HepG2 (cell line): Measurements from ENCODE around the gene CYP2W1. TPM values are rescaled to one million over a fixed set of nuclear protein-coding genes. Genes with fewer than 3 reads are reported as not detected.

Experiments
- ARID2 ChIP-seq: sonication (generic); formaldehyde crosslinking; IDR thresholded peaks from 2 replicates; pipeline ENCODE4 v1.8.1; 2022; ENCODE audit warnings: mild to moderate bottlenecking, missing genetic modification reagents, borderline replicate concordance
- ATAD3A ChIP-seq: sonication (generic); formaldehyde crosslinking; IDR thresholded peaks from 2 replicates; pipeline ENCODE4 v1.4.0; 2020; ENCODE audit warnings: missing genetic modification reagents
- ATF7 ChIP-seq, 2 experiments: fragments of 450-650 bp in 1 of 2; sonication (generic) in 1 of 2; formaldehyde crosslinking in 1 of 2; IDR thresholded peaks; 2 replicates each; pipeline versions ENCODE4 v1.4.0 to v1.6.1; 2016 to 2020; ENCODE audit warnings: antibody characterized with exemption in 1 of 2, mild to moderate bottlenecking in 1 of 2, missing genetic modification reagents in 1 of 2
- ELF4 ChIP-seq: sonication (generic); formaldehyde crosslinking; IDR thresholded peaks from 2 replicates; pipeline ENCODE4 v1.5.0; 2020; ENCODE audit warnings: missing genetic modification reagents, mild to moderate bottlenecking, moderate library complexity, borderline replicate concordance
- LCORL ChIP-seq, 2 experiments: fragments of 450-650 bp in 1 of 2; sonication (generic) in 1 of 2; formaldehyde crosslinking in 1 of 2; IDR thresholded peaks; 2 replicates each; pipeline versions ENCODE4 v1.5.0 to v1.6.1; 2017 to 2020; ENCODE audit warnings: antibody characterized with exemption in 1 of 2, missing genetic modification reagents in 1 of 2
- MXD4 ChIP-seq: IDR thresholded peaks from 2 replicates; pipeline ENCODE4 v1.6.1; 2016; ENCODE audit warnings: mild to moderate bottlenecking, missing biosample characterization, missing genetic modification reagents
- RBAK ChIP-seq: sonication (generic); formaldehyde crosslinking; IDR thresholded peaks from 2 replicates; pipeline ENCODE4 v1.5.1; 2020; ENCODE audit warnings: mild to moderate bottlenecking, missing genetic modification reagents
- TARDBP ChIP-seq: sonication (generic); formaldehyde crosslinking; IDR thresholded peaks from 2 replicates; pipeline ENCODE4 v1.8.0; 2022; ENCODE audit warnings: mild to moderate bottlenecking, missing genetic modification reagents
- ZMAT3 ChIP-seq: sonication (generic); formaldehyde crosslinking; conservative IDR thresholded peaks from 2 replicates; pipeline ENCODE4 v1.7.0; 2021; ENCODE audit warnings: missing genetic modification reagents
- ZNF33B ChIP-seq: sonication (generic); formaldehyde crosslinking; IDR thresholded peaks from 2 replicates; pipeline ENCODE4 v1.5.1; 2020; ENCODE audit warnings: mild to moderate bottlenecking, missing genetic modification reagents
- polyA plus RNA-seq, 8 experiments: library from polyadenylated mRNA; depleted of rRNA in 3 of 8; stranded (reverse) in 7 of 8; unstranded in 1 of 8; fragments of >200 nt; fragmentation: Illumina TruSeq in 4 of 8; extraction: Trizol in 4 of 8; gene quantifications; 2 replicates each; pipeline versions ENCODE4 v1.2.1 to v1.2.3, GENCODE V29; 2011 to 2016; ENCODE audit warnings: low read depth in 4 of 8, missing spikeins in 1 of 8, mixed read lengths in 1 of 8; ENCODE audit not compliant: insufficient read depth in 1 of 8
- total RNA-seq, 5 experiments: library from RNA; depleted of rRNA; stranded (reverse); fragments of >200 nt; fragmentation: Illumina TruSeq; extraction: Trizol; gene quantifications; 2 replicates each; pipeline ENCODE4 v1.2.3, GENCODE V29; 2016; ENCODE audit warnings: low read depth in 1 of 5
- TF ChIP-seq, protein P1 (sequence below), 2 experiments: fragments of 450-650 bp in 1 of 2; sonication (generic) in 1 of 2; formaldehyde crosslinking in 1 of 2; IDR thresholded peaks; 2 replicates each; pipeline versions ENCODE4 v1.6.1 to v1.8.0; 2016 to 2022; ENCODE audit warnings: antibody characterized with exemption in 1 of 2, mild to moderate bottlenecking in 1 of 2, missing genetic modification reagents in 1 of 2
- TF ChIP-seq, protein P2 (sequence below): sonication (generic); formaldehyde crosslinking; IDR thresholded peaks from 2 replicates; pipeline ENCODE4 v1.5.0; 2020; ENCODE audit warnings: missing genetic modification reagents
- TF ChIP-seq, protein P3 (sequence below): sonication (generic); formaldehyde crosslinking; IDR thresholded peaks from 2 replicates; pipeline ENCODE4 v1.9.0; 2021; ENCODE audit warnings: missing genetic modification reagents, borderline replicate concordance

The CYP2W1 gene
- total and polyA plus RNA-seq, 2 of the 13 experiments (the other 11 are each of a cell fraction or from before 2014, with no cell fraction given), result 19.5 to 31.7 TPM

- TF ChIP-seq, protein P1, sequence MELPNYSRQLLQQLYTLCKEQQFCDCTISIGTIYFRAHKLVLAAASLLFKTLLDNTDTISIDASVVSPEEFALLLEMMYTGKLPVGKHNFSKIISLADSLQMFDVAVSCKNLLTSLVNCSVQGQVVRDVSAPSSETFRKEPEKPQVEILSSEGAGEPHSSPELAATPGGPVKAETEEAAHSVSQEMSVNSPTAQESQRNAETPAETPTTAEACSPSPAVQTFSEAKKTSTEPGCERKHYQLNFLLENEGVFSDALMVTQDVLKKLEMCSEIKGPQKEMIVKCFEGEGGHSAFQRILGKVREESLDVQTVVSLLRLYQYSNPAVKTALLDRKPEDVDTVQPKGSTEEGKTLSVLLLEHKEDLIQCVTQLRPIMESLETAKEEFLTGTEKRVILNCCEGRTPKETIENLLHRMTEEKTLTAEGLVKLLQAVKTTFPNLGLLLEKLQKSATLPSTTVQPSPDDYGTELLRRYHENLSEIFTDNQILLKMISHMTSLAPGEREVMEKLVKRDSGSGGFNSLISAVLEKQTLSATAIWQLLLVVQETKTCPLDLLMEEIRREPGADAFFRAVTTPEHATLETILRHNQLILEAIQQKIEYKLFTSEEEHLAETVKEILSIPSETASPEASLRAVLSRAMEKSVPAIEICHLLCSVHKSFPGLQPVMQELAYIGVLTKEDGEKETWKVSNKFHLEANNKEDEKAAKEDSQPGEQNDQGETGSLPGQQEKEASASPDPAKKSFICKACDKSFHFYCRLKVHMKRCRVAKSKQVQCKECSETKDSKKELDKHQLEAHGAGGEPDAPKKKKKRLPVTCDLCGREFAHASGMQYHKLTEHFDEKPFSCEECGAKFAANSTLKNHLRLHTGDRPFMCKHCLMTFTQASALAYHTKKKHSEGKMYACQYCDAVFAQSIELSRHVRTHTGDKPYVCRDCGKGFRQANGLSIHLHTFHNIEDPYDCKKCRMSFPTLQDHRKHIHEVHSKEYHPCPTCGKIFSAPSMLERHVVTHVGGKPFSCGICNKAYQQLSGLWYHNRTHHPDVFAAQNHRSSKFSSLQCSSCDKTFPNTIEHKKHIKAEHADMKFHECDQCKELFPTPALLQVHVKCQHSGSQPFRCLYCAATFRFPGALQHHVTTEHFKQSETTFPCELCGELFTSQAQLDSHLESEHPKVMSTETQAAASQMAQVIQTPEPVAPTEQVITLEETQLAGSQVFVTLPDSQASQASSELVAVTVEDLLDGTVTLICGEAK (IDR thresholded peaks at IDR 0.05), result no peak
- TF ChIP-seq, protein P1 (CRISPR knock-in tag; IDR thresholded peaks at IDR 0.05), result peak; percentile 45; the same call in 1 of the 2 replicates
- TF ChIP-seq ZMAT3 (CRISPR knock-in tag) (peak; percentile 78; the same call in 1 of the 2 replicates), ELF4 (CRISPR knock-in tag) (no peak), TARDBP (CRISPR knock-in tag) (no peak; the same call in 1 of the 2 replicates), RBAK (CRISPR knock-in tag) (no peak), ATAD3A (CRISPR knock-in tag) (no peak), ZNF33B (CRISPR knock-in tag) (no peak), MXD4 (no peak), LCORL (IDR thresholded peaks at IDR 0.05) (no peak), LCORL (CRISPR knock-in tag; IDR thresholded peaks at IDR 0.05) (peak; percentile 66; the same call in 1 of the 2 replicates), ATF7 (IDR thresholded peaks at IDR 0.05) (no peak), ATF7 (CRISPR knock-in tag; IDR thresholded peaks at IDR 0.05) (no peak), ARID2 (CRISPR knock-in tag) (no peak)
- TF ChIP-seq, protein P2, sequence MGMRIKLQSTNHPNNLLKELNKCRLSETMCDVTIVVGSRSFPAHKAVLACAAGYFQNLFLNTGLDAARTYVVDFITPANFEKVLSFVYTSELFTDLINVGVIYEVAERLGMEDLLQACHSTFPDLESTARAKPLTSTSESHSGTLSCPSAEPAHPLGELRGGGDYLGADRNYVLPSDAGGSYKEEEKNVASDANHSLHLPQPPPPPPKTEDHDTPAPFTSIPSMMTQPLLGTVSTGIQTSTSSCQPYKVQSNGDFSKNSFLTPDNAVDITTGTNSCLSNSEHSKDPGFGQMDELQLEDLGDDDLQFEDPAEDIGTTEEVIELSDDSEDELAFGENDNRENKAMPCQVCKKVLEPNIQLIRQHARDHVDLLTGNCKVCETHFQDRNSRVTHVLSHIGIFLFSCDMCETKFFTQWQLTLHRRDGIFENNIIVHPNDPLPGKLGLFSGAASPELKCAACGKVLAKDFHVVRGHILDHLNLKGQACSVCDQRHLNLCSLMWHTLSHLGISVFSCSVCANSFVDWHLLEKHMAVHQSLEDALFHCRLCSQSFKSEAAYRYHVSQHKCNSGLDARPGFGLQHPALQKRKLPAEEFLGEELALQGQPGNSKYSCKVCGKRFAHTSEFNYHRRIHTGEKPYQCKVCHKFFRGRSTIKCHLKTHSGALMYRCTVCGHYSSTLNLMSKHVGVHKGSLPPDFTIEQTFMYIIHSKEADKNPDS, result no peak
- TF ChIP-seq, protein P3, sequence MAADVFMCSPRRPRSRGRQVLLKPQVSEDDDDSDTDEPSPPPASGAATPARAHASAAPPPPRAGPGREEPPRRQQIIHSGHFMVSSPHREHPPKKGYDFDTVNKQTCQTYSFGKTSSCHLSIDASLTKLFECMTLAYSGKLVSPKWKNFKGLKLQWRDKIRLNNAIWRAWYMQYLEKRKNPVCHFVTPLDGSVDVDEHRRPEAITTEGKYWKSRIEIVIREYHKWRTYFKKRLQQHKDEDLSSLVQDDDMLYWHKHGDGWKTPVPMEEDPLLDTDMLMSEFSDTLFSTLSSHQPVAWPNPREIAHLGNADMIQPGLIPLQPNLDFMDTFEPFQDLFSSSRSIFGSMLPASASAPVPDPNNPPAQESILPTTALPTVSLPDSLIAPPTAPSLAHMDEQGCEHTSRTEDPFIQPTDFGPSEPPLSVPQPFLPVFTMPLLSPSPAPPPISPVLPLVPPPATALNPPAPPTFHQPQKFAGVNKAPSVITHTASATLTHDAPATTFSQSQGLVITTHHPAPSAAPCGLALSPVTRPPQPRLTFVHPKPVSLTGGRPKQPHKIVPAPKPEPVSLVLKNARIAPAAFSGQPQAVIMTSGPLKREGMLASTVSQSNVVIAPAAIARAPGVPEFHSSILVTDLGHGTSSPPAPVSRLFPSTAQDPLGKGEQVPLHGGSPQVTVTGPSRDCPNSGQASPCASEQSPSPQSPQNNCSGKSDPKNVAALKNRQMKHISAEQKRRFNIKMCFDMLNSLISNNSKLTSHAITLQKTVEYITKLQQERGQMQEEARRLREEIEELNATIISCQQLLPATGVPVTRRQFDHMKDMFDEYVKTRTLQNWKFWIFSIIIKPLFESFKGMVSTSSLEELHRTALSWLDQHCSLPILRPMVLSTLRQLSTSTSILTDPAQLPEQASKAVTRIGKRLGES (CRISPR knock-in tag), result peak; percentile 15; the same call in 1 of the 2 replicates
These were observed 22.6 kb upstream of the CYP2W1 start (continued) for GRCh38 chr7:960269-960871.
